ENCODE measurements around the gene MYH8.

Gene MYH8

GRCh38 chr17:10421900-10422542 is at the start of gene MYH8:
Gene MYH8 (minus strand): TSS chr17:10421950. CDS start chr17:10420227, 1,723 bp downstream.
- DNase-seq (ENCODE audit: low read depth in 2 of 2) = no peak

DNA sequence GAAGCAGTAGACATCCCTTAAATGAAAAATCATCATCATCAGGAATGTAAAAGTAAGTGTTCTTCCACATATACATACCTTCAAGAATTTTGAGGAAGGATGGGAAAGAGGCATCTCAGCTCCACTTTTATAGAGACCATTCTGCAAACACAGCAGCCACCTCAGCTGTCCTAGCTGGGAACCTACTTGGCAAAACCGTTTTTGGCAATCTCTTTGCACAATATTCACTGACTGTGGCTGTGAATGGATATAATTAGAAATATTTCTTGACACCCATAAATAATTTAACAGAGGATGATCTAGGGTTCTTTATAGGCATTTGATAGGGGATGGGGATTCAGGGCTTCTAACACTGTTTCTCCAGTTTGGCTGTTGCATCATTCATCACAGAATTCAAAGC is 47.7 kb upstream of the MYH8 start, which contains the start of gene MYH4:
Gene MYH4 (minus strand): TSS at position 101 of the 400 bp plus-strand sequence. CDS start 2,814 bp downstream, outside the sequence.
- no peak for DNase-seq (ENCODE audit: low read depth in 2 of 2)

DNA sequence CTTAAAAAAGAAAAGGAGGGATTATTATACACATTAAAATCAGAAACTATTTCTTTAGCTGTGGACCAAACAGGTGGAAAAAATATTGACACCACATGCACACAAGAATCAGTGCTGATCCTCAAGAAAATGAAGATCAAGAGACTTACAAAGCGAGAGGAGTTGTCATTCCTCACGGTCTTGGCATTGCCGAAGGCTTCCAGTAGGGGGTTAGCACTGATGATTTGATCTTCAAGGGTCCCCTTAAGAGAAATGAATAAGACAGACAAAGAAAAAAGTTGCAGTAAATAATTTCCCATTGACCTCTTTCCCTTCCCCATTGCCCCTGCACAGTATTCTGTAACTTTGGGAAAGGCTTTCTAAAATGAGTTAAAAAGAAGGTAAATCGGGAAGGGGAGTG is 41.7 kb upstream of the MYH8 start:
- DNase-seq (ENCODE audit: low read depth in 2 of 2) = no peak

DNA sequence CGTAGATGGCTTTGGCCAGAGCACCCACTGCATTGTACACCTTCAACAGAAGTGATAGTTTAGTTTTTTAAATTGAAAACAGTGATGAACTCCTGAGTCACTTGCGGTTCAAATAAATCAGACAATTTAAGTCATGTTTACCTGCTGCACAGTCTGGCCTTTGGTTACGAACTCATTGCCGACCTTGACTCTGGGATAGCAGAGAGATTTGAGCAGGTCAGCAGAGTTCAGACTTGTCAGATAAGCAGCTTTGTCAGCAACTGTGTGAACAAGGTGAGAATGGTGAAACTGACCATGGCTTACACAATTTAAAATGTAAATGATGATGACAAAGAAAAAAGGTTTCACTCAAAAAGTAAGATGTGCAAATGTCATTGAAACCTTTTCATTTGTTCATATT is 38.3 kb upstream of the MYH8 start:
- no peak for DNase-seq (ENCODE audit: low read depth in 2 of 2)

DNA sequence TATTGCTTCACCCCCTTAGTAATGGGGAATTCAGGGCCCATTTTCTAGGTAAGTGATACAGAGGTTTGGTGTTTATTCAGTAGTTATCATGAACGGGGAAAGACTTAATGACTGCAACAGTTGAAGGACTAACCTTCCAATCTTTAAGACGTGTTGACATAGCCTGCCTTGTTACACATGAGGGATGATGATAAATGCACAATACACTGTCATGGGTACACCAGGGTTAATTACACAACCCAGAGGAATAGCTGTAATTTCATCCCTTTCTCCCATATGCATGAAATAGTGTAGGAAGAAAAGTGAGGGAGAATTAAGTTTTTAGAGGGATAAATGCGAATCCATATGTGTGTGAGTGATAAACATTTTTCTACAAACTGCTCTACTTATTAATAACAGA is 37.0 kb upstream of the MYH8 start:
- DNase-seq (ENCODE audit: low read depth in 2 of 2) = no peak

DNA sequence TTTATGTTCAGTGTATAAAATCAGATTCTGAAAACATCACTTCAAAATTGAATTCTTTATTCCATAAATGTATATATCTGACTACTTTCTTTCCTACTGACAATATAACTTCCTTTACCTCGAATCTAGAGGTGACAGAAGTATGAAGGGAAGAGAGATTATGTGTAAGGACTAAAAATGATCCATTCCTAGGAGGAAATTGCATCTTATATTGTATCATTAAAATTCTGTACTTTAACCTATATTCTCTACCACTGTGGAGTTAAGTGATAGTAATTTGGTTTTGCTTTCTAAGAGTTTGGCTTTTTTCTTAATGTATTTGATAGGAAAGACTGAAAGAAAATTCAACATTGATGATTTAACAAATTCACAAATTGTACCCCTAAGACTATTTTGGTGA is 36.2 kb upstream of the MYH8 start:
- no peak for DNase-seq (ENCODE audit: low read depth in 2 of 2)

DNA sequence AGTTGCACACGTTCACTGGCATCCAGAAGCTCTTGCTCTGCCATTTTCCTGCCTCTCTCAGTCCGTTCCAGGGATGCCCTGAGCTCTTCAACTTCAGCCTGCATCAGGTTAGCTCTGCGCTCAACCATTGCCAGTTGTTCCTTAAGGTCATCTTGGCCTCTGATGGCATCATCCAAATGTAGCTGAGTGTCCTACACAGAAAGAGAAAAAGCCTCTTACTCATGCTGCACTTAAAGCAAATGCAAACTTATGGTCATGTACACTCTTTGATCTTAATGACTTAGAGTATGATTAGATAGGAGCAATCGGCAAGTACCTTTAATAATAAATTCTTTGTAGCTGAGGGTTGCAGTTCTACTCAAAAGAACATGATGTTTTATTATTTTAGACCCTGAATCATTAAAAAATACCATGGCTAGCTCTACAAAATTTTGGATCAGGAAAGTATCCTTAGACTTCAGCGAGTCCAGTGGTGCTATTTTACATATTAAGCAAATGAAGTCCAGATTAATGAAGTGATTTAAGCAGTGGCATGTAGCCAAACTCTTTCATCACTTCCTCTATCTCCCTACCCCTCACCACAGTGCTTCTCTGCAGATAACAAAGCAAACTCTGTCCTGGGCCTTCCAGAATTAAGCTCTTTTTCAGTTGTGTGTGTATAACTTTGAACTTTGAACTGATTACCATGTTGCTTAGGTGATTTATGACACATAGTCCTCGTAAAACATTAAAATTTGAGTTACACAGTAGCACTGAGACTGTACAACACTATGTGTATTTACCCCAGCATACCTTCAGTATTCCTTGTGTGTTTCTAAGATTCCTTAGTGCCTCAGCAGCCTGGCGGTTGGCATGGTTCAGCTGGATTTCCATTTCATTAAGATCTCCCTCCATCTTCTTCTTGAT is 25.5 kb upstream of the MYH8 start:
- no peak for DNase-seq (ENCODE audit: low read depth in 2 of 2)

- DNase-seq (ENCODE audit: low read depth in 2 of 2) = no peak
Measured at GRCh38 chr17:10439816-10440215, 18.1 kb upstream of the MYH8 start.

- no peak for DNase-seq (ENCODE audit: low read depth in 2 of 2)
Measured at GRCh38 chr17:10435096-10435495, 13.3 kb upstream of the MYH8 start.

- no peak for DNase-seq (ENCODE audit: low read depth in 2 of 2)
Measured at GRCh38 chr17:10429421-10430045, 7.8 kb upstream of the MYH8 start.

GRCh38 chr17:10428781-10429180 is 7.0 kb upstream of the MYH8 start:
- DNase-seq (ENCODE audit: low read depth in 2 of 2) = no peak

DNA sequence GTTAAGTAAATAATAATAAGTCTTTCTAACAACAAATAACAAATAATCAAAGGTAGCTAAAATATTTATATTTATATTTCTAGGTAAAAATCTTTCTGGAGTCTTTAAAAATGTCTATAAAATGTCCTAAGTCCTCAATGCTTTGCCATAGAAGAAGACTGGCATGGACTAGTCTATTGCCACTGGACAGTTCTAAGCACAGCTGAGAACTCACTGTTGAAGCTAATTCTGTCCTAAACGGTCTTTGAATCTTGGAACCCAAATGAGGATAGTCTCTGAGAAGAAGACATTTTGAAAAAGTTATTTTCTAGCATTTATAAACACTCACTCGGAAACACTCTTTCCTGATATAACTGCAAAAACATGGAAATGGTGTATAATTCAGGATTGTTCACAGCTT is 539 bp downstream of the MYH8 start:
- no peak for DNase-seq (ENCODE audit: low read depth in 2 of 2)

DNA sequence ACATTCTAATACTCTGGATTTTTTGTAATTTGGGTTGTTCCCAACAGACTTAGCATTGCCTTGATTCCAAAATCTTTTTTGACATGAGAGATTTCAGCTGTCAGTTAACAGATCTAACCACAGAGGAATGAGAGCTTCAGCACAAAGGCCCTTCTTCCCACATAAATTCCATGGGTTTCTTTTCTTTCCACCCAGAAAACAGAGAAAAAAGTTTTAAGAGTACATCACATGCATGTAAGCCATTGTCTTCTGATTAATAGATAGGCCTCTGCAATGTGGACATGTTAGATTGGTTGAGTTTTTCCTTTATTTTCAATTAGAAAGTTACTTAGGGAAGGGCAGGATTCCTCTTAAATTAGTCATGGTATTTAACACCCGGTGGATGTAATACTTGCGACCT is 939 bp downstream of the MYH8 start:
- no peak for DNase-seq (ENCODE audit: low read depth in 2 of 2)

- no peak for DNase-seq (ENCODE audit: low read depth in 2 of 2)
Measured at GRCh38 chr17:10417431-10417830, 4.3 kb downstream of the MYH8 start.

DNA sequence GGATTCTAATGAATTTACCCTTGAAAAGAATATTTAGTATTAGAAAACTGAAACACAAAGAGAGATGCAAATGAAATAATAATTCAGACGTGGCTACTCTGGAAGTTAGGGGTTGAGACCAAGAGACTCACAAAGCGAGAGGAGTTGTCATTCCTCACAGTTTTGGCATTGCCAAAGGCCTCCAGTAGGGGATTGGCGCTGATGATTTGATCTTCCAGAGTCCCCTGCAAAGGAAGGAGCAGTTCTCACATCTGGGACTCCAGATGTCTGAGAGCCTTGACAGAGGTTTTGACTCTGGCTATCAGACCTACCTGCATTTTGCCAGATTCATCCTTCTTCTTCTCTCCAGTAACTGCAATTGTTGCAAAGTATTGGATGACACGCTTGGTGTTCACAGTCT is 6.6 kb downstream of the MYH8 start:
- no peak for DNase-seq (ENCODE audit: low read depth in 2 of 2)

GRCh38 chr17:10403589-10403988 is 18.2 kb downstream of the MYH8 start:
- DNase-seq (ENCODE audit: low read depth in 2 of 2) = no peak

- DNase-seq (ENCODE audit: low read depth in 2 of 2) = no peak
Measured at GRCh38 chr17:10398352-10398751, 23.4 kb downstream of the MYH8 start.

- DNase-seq (ENCODE audit: low read depth in 2 of 2) = no peak
Measured at GRCh38 chr17:10396524-10397163, 25.1 kb downstream of the MYH8 start.

GRCh38 chr17:10394201-10394887 is 27.4 kb downstream of the MYH8 start:
- DNase-seq (ENCODE audit: low read depth in 2 of 2) = no peak

DNA sequence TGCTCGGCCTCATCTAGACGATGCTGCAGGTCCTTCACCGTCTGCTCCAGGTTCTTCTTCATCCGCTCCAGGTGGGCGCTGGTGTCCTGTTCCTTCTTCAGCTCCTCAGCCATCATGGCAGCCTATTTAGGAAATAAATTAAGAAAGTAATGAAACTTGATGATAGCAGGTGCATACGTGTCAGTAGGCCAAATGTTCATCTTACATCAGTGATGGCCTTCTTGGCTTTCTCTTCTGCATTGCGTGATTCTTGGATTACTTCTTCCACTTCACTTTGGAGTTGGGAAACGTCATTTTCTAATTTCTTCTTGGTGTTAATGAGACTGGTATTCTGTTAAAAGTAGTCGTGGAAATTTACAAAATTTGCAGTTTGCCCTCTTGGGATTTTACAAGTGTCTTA is 28.9 kb downstream of the MYH8 start:
- no peak for DNase-seq (ENCODE audit: low read depth in 2 of 2)

GRCh38 chr17:10385871-10386270 is 35.9 kb downstream of the MYH8 start:
- no peak for DNase-seq (ENCODE audit: low read depth in 2 of 2)

DNA sequence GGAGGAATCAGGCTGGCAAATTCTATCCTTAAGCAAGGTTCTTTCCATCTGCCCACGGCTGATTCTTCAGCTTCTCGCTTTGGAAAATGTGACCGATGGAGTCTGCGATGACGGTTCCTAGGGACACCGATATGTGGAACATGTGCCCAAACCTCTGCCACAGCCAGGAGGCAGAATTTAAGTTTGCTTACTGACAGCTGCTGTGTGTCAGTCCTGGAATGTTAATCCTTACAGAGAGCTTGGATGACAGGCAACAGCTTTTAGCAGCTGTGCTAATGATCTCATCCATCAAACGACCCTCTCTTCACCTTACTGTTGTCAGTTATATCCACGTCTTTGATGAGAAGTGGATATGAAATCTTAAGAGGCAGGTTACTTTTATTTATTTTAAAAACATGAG is 37.6 kb downstream of the MYH8 start:
- no peak for DNase-seq (ENCODE audit: low read depth in 2 of 2)

All from stimulated activated CD8-positive, alpha-beta memory T cell treated with anti-CD3 and anti-CD28 coated beads, Interleukin-2, amount 100 ng/mL, for 1 hour (primary cell).